ENCODE measurements around the gene SIKE1.

Gene SIKE1

DNA sequence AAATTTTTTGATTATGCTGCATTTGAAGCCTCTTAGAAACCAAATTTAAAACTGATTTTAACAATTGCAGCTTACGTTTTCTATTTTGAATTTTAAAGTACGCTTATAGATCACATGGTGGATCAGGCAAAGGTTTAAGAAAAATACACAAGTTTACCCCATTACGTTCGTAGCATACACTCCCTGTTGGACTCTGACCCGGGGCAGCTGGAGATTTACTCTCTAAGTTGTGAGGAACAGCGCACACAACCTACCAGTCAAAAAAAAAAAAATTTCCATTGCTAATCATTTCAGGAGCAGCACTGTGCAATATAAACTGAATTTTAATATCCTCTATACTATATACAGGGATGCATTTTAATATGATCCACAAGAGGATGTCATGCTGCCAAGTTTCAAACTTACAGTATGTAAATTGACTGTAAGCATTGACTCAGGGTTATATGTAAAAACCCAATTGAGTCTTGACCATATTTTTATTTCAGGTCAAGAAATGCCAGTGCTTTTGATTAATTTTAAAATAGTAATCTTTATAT lies 43.1 kb downstream of the SIKE1 start:
- H3K27ac ChIP-seq, result no peak overlapping the region
- no peak for TF ChIP-seq ZFX (IDR thresholded peaks at IDR 0.05; ENCODE audit: borderline replicate concordance)
- no peak for TF ChIP-seq CTCF (IDR thresholded peaks at IDR 0.05)

DNA sequence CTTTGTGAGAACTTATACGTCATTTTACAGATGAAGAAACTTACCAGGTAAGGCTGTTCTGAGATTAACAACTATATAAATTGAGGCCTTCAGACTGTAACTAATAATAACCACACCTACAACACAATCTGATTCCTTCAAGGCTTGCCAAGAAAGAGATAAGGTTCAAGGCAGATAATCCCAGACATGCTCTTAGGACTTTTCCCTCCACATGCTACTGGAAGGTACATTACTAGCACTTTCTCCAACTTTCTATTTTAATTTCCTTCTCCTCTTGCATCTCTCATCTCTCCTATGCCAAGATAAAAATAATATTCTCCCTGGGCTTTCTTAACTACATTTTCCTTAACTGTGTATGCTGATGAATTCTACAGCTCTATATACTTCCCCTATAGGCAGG lies 45.0 kb downstream of the SIKE1 start:
- peak overlapping the region; percentile 50 for H3K27ac ChIP-seq
- TF ChIP-seq CTCF (IDR thresholded peaks at IDR 0.05) (no peak), ZFX (IDR thresholded peaks at IDR 0.05; ENCODE audit: borderline replicate concordance) (no peak)

GRCh38 chr1:114729782-114730181 lies 50.7 kb downstream of the SIKE1 start:
- H3K27ac ChIP-seq, result no peak overlapping the region
- TF ChIP-seq CTCF (IDR thresholded peaks at IDR 0.05) (no peak), ZFX (IDR thresholded peaks at IDR 0.05; ENCODE audit: borderline replicate concordance) (no peak)

GRCh38 chr1:114728553-114728952 lies 51.9 kb downstream of the SIKE1 start:
- no peak overlapping the region for H3K27ac ChIP-seq
- no peak for TF ChIP-seq CTCF (IDR thresholded peaks at IDR 0.05)
- no peak for TF ChIP-seq ZFX (IDR thresholded peaks at IDR 0.05; ENCODE audit: borderline replicate concordance)

DNA sequence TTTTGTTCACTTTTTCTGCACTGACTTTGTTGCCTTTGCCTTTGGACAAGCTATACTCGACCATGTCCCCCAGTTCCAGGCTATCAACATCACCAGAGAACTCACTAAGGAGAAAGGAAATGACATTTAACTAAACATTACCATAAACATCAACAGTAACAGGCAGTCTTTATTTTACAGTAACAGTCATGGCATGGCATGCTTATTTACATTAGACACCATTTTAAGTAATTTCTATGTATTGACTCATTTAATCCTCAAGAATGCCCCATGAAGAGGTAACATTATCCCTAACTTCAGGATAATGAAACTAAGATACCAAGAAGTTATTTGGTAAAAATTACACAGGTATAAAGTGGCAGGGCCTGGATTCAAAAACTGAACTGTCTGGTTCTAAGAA lies 55.3 kb downstream of the SIKE1 start:
- no peak overlapping the region for H3K27ac ChIP-seq
- TF ChIP-seq ZFX (IDR thresholded peaks at IDR 0.05; ENCODE audit: borderline replicate concordance), result no peak
- TF ChIP-seq CTCF (IDR thresholded peaks at IDR 0.05), result no peak

DNA sequence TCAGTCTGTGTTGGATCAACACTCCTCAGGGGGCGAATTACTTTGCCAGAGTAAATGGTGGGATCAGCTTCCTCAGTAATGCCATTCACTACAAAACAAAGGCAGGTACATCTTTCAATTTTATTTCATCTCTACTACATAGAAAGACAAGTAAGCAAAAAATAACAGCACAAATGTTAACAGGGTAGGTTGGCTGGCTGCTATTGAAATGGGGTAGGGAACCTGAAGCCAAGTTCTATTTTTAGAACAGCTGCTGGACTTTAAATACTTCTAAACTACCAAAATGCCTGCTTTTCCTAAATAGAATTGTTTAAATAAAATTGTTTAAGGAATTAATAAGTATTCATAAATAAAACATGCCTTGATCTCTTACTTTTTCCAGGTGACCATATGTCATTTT lies 56.6 kb downstream of the SIKE1 start:
- no peak overlapping the region for H3K27ac ChIP-seq
- TF ChIP-seq ZFX (IDR thresholded peaks at IDR 0.05; ENCODE audit: borderline replicate concordance) (no peak), CTCF (IDR thresholded peaks at IDR 0.05) (no peak)

GRCh38 chr1:114723457-114723856 lies 57.0 kb downstream of the SIKE1 start:
- TF ChIP-seq CTCF (IDR thresholded peaks at IDR 0.05), result no peak
- no peak for TF ChIP-seq ZFX (IDR thresholded peaks at IDR 0.05; ENCODE audit: borderline replicate concordance)
- no peak overlapping the region for H3K27ac ChIP-seq

All from 22Rv1 (cell line).